Spleen (tissue), 11 donors: ENCODE results near the gene CBLL1. TPM values are rescaled to one million over a fixed set of nuclear protein-coding genes. Genes with fewer than 3 reads are reported as not detected.

Source experiments
- DNase-seq: peaks from one replicate; pipeline ENCODE4 v3.0.0-alpha.2; 2020
- H3K27ac ChIP-seq, 8 donors: fragments of 200-600 bp; sonication (generic) in 7 of 8; 1 replicate in 4 of 8; 2 replicates in 4 of 8; pipeline versions ENCODE4 v1.5.0 to v1.8.0; 2016 to 2021; ENCODE audit warnings: inconsistent platforms in 4 of 8, mild to moderate bottlenecking in 4 of 8, moderate library complexity in 1 of 8
- H3K27me3 ChIP-seq, 7 donors: fragments of 200-600 bp; sonication (generic) in 6 of 7; replicated peaks in 1 of 7; 1 replicate in 4 of 7; 2 replicates in 3 of 7; pipeline versions ENCODE4 v1.5.0 to v1.8.0; 2016 to 2021; ENCODE audit warnings: inconsistent platforms in 3 of 7, mild to moderate bottlenecking in 1 of 7
- H3K36me3 ChIP-seq, 6 donors: fragments of 200-600 bp; sonication (generic) in 5 of 6; 1 replicate in 4 of 6; 2 replicates in 2 of 6; pipeline versions ENCODE4 v1.5.0 to v1.8.0; 2016 to 2021; ENCODE audit warnings: inconsistent platforms in 2 of 6
- H3K4me1 ChIP-seq, 6 donors: fragments of 200-600 bp; sonication (generic) in 5 of 6; 1 replicate in 3 of 6; 2 replicates in 3 of 6; pipeline versions ENCODE4 v1.5.0 to v1.8.0; 2016 to 2021; ENCODE audit warnings: inconsistent platforms in 3 of 6
- H3K4me3 ChIP-seq, 8 donors: fragments of 200-600 bp; sonication (generic) in 7 of 8; 1 replicate in 4 of 8; 2 replicates in 4 of 8; pipeline versions ENCODE4 v1.5.0 to v1.8.0; 2016 to 2021; ENCODE audit warnings: inconsistent platforms in 4 of 8, mild to moderate bottlenecking in 4 of 8, moderate library complexity in 2 of 8
- H3K9me3 ChIP-seq, 8 donors: fragments of 200-600 bp; sonication (generic) in 7 of 8; 1 replicate in 4 of 8; 2 replicates in 4 of 8; pipeline versions ENCODE4 v1.5.0 to v1.8.0; 2016 to 2021; ENCODE audit warnings: inconsistent platforms in 4 of 8
- CTCF ChIP-seq, 11 experiments: fragments of 200-600 bp in 7 of 11; fragments of 450-650 bp in 4 of 11; sonication (generic) in 4 of 11; IDR thresholded peaks in 8 of 11; conservative IDR thresholded peaks in 3 of 11; 1 replicate in 7 of 11; 2 replicates in 4 of 11; pipeline versions ENCODE4 v1.4.0 to v1.8.0; 2016 to 2021; ENCODE audit warnings: antibody characterized with exemption in 11 of 11, inconsistent platforms in 4 of 11, mild to moderate bottlenecking in 1 of 11
- POLR2A ChIP-seq, 3 donors: fragments of 450-650 bp; IDR thresholded peaks; one replicate each; pipeline ENCODE4 v1.5.1; 2017; ENCODE audit warnings: antibody characterized with exemption in 3 of 3, mild to moderate bottlenecking in 1 of 3
- POLR2AphosphoS5 ChIP-seq, 3 donors: sonication (generic); formaldehyde crosslinking; IDR thresholded peaks; one replicate each; pipeline ENCODE4 v1.5.1; 2017; ENCODE audit warnings: antibody characterized with exemption in 3 of 3
- WGBS, 5 donors: extraction: QIAGEN DNeasy Blood & Tissue Kit in 3 of 5; methylation state at CpG; one replicate each; pipeline versions ENCODE4 v1.1.5 to v1.1.7; 2013 to 2018; 5-methylcytosine and 5-hydroxymethylcytosine counted together
- intact Hi-C: fragments of 100-400 bp; cut with DNase I; formaldehyde crosslinking; loops from one replicate; pipeline ENCODE4 v1.15.0; 2023; ENCODE audit warnings: low total_unique reads
- polyA plus RNA-seq, 3 donors: library from polyadenylated mRNA; stranded (reverse); fragments of 200-250 nt; gene quantifications; one replicate each; pipeline ENCODE4 v1.2.1, GENCODE V29; 2013
- total RNA-seq, 7 donors: library from RNA; depleted of rRNA in 3 of 7; stranded (reverse); fragments of >200 nt in 3 of 7; fragmentation: NEBNext Ultra II Directional in 4 of 7; extraction: Animal tissue kit (Norgen Biotek cat#: 25700) in 4 of 7; gene quantifications; one replicate each; pipeline versions ENCODE4 v1.1.0 to v1.2.1, GENCODE V29; 2016 to 2021
- donor health status: healthy with polysubstance abuse.
- donor health status: DM: no; HTN: no; CAD: no; lungs with moderate emphysema.
- donor health status: DM: no; HTN: no; CAD: no.
- donor health status: Bipolar disorder and iron deficiency.
- donor health status: healthy.
- donor health status: DM: no; HTN: no; CAD: no.
- donor health status: DM: yes; HTN: yes; CAD: no.

The CBLL1 gene
- total and polyA plus RNA-seq, 10 donors = 5.4 to 41.0 (median 31.1) TPM

GRCh38 chr7:107810626-107811025 is 66.7 kb downstream of the CBLL1 start:
- H3K27me3 ChIP-seq = peaks cover 0 to 8% (median 0%) of the 10 kb centered on the region in 7 donors
- TF ChIP-seq POLR2AphosphoS5 (IDR thresholded peaks at IDR 0.05) (no peak), POLR2A (IDR thresholded peaks at IDR 0.05) (no peak), CTCF (IDR thresholded peaks at IDR 0.05 in 8 of 11, conservative IDR thresholded peaks at IDR 0.05 in 3 of 11) (no peak)
- H3K4me1 ChIP-seq = no peaks in the 10 kb centered on the region
- H3K27ac ChIP-seq = no peak overlapping the region
- WGBS, 5 donors = 77 to 88% (median 85%) methylated on average over 3 of the region's 3 CpGs
- no peak for DNase-seq
- H3K9me3 ChIP-seq = no peaks in the 10 kb centered on the region
- intact Hi-C loops = no loop called here
- H3K36me3 ChIP-seq = no peaks in the 10 kb centered on the region
- no peak overlapping the region for H3K4me3 ChIP-seq

Other genes with a start within 250 kb of the CBLL1 start
- 10 to 100 TPM; 36.9 to 86.6 (median 55.6) TPM for gene COG5, start 180.2 kb upstream of the CBLL1 start, total RNA-seq
- gene COG5, start 180.2 kb upstream of the CBLL1 start, polyA plus RNA-seq = 1 to 10 TPM; 3.6 to 7.6 (median 5.4) TPM
- 10 to 100 TPM in 3 of 7 donors, 1 to 10 TPM in 4; 4.6 to 18.0 (median 9.8) TPM for gene DUS4L, start 180.2 kb upstream of the CBLL1 start, total RNA-seq
- gene DUS4L, start 180.2 kb upstream of the CBLL1 start, polyA plus RNA-seq = 1 to 10 TPM; 3.7 to 5.6 (median 5.1) TPM
- 100 to 1,000 TPM in 2 of 7 donors, 10 to 100 TPM in 5; 34.2 to 139 (median 55.0) TPM for gene BCAP29, start 163.9 kb upstream of the CBLL1 start, total RNA-seq
- gene BCAP29, start 163.9 kb upstream of the CBLL1 start, polyA plus RNA-seq = 10 to 100 TPM; 11.2 to 18.2 (median 14.8) TPM
- under 1 TPM; 0.09 to 0.75 (median 0.35) TPM for gene SLC26A4, start 83.3 kb upstream of the CBLL1 start, total RNA-seq
- under 1 TPM; 0.10 to 0.24 (median 0.17) TPM for gene SLC26A4, start 83.3 kb upstream of the CBLL1 start, polyA plus RNA-seq
- under 1 TPM in 1 of 7 donors, not detected in 6; 0.37 TPM for gene SLC26A3, start 59.1 kb downstream of the CBLL1 start, total RNA-seq
- under 1 TPM in 1 of 3 donors, not detected in 2; 0.13 TPM for gene SLC26A3, start 59.1 kb downstream of the CBLL1 start, polyA plus RNA-seq
- 100 to 1,000 TPM in 3 of 7 donors, 10 to 100 TPM in 4; 54.4 to 114 (median 65.7) TPM for gene DLD, start 147.0 kb downstream of the CBLL1 start, total RNA-seq
- gene DLD, start 147.0 kb downstream of the CBLL1 start, polyA plus RNA-seq = 10 to 100 TPM; 19.6 to 29.4 (median 22.3) TPM